RWPE2 (cell line): ENCODE measurements around the gene CACNA1B.

ENCODE experiments used
- ATAC-seq: fragments of 200-7000 bp; cut with Tn5 transposase; 3 replicates; pipeline ENCODE4 v1.9.1; 2021; ENCODE audit warnings: low read depth
- DNase-seq: peaks from one replicate; pipeline ENCODE4 v3.0.0-alpha.2; 2020; ENCODE audit warnings: low spot score
- H3K27ac ChIP-seq: fragments of 450-650 bp; 2 replicates; pipeline ENCODE4 v1.5.1; 2017; ENCODE audit warnings: mild to moderate bottlenecking; ENCODE audit not compliant: poor library complexity, severe bottlenecking
- H3K27me3 ChIP-seq: fragments of 250-450 bp; sonication (Bioruptor Pico); 2 replicates; pipeline ENCODE4 v1.5.1; 2021; ENCODE audit warnings: mild to moderate bottlenecking, moderate library complexity; ENCODE audit not compliant: insufficient read depth, poor library complexity, severe bottlenecking
- H3K36me3 ChIP-seq: fragments of 250-450 bp; sonication (Bioruptor Pico); 2 replicates; pipeline ENCODE4 v1.5.1; 2020; ENCODE audit warnings: low read depth, mild to moderate bottlenecking, moderate library complexity
- H3K4me1 ChIP-seq: fragments of 250-450 bp; sonication (Bioruptor Pico); 2 replicates; pipeline ENCODE4 v1.5.1; 2021; ENCODE audit warnings: mild to moderate bottlenecking, moderate library complexity; ENCODE audit not compliant: insufficient read depth, poor library complexity, severe bottlenecking
- H3K4me3 ChIP-seq: fragments of 250-450 bp; sonication (Bioruptor Pico); 2 replicates; pipeline ENCODE4 v1.5.1; 2021; ENCODE audit warnings: mild to moderate bottlenecking, moderate library complexity; ENCODE audit not compliant: severe bottlenecking
- H3K9me3 ChIP-seq: fragments of 250-450 bp; sonication (Bioruptor Pico); 2 replicates; pipeline ENCODE4 v1.5.1; 2021; ENCODE audit warnings: mild to moderate bottlenecking, moderate library complexity; ENCODE audit not compliant: severe bottlenecking
- CTCF ChIP-seq: fragments of 450-650 bp; IDR thresholded peaks from one replicate; pipeline ENCODE4 v1.5.1; 2017; ENCODE audit warnings: mild to moderate bottlenecking, moderate library complexity; ENCODE audit not compliant: poor library complexity, severe bottlenecking

Gene CACNA1B

GRCh38 chr9:138053321-138053868 is 175.8 kb downstream of the CACNA1B start:
- Histone ChIP-seq H3K4me3 (no peak overlapping the region), H3K27ac (no peak overlapping the region), H3K4me1 (no peaks in the 10 kb centered on the region), H3K36me3 (no peaks in the 10 kb centered on the region), H3K27me3 (peaks cover 4% of the 10 kb centered on the region), H3K9me3 (no peaks in the 10 kb centered on the region)
- TF ChIP-seq CTCF = no peak
- DNase-seq (no peak), ATAC-seq (peak; percentile 17; the same call in 1 of the 3 replicates)

GRCh38 chr9:138053996-138054752 is 176.6 kb downstream of the CACNA1B start:
- Histone ChIP-seq H3K27me3 (peaks cover 4% of the 10 kb centered on the region), H3K9me3 (no peaks in the 10 kb centered on the region), H3K36me3 (no peaks in the 10 kb centered on the region), H3K4me3 (no peak overlapping the region), H3K27ac (no peak overlapping the region), H3K4me1 (no peaks in the 10 kb centered on the region)
- DNase-seq (peak; percentile 38), ATAC-seq (no peak)
- no peak for TF ChIP-seq CTCF

- no peaks in the 10 kb centered on the region for H3K9me3 ChIP-seq
These were observed 180.1 kb downstream of the CACNA1B start for GRCh38 chr9:138057726-138058125.

GRCh38 chr9:138058181-138058580 is 180.6 kb downstream of the CACNA1B start:
- no peak overlapping the region for H3K4me3 ChIP-seq
- H3K9me3 ChIP-seq = no peaks in the 10 kb centered on the region
- DNase-seq = no peak
- no peak overlapping the region for H3K27ac ChIP-seq
- no peak for ATAC-seq
- H3K4me1 ChIP-seq = no peaks in the 10 kb centered on the region
- H3K27me3 ChIP-seq = no peaks in the 10 kb centered on the region
- TF ChIP-seq CTCF = no peak
- no peaks in the 10 kb centered on the region for H3K36me3 ChIP-seq

More at GRCh38 chr9:138057726-138058125, 180.1 kb downstream of the CACNA1B start:
- ATAC-seq (no peak), DNase-seq (no peak)
- no peak overlapping the region for H3K4me3 ChIP-seq
- TF ChIP-seq CTCF = no peak
- H3K36me3 ChIP-seq = no peaks in the 10 kb centered on the region
- H3K27ac ChIP-seq = no peak overlapping the region
- no peaks in the 10 kb centered on the region for H3K27me3 ChIP-seq
- H3K4me1 ChIP-seq = no peaks in the 10 kb centered on the region

GRCh38 chr9:138059196-138059595 is 181.6 kb downstream of the CACNA1B start:
- ATAC-seq (no peak), DNase-seq (peak; percentile 33)
- Histone ChIP-seq H3K4me3 (no peak overlapping the region), H3K36me3 (no peaks in the 10 kb centered on the region), H3K9me3 (no peaks in the 10 kb centered on the region), H3K4me1 (no peaks in the 10 kb centered on the region), H3K27me3 (no peaks in the 10 kb centered on the region), H3K27ac (no peak overlapping the region)
- no peak for TF ChIP-seq CTCF
